Measurements from ENCODE around the gene HPD. TPM values are rescaled to one million over a fixed set of nuclear protein-coding genes. Genes with fewer than 3 reads are reported as not detected.
"Not testable (repeated sequence)": the region's sequence is repeated elsewhere in the genome, so short reads cannot be mapped to it uniquely, and the experiment has no call there.

The HPD gene
- 1.0 TPM for total RNA-seq

DNA sequence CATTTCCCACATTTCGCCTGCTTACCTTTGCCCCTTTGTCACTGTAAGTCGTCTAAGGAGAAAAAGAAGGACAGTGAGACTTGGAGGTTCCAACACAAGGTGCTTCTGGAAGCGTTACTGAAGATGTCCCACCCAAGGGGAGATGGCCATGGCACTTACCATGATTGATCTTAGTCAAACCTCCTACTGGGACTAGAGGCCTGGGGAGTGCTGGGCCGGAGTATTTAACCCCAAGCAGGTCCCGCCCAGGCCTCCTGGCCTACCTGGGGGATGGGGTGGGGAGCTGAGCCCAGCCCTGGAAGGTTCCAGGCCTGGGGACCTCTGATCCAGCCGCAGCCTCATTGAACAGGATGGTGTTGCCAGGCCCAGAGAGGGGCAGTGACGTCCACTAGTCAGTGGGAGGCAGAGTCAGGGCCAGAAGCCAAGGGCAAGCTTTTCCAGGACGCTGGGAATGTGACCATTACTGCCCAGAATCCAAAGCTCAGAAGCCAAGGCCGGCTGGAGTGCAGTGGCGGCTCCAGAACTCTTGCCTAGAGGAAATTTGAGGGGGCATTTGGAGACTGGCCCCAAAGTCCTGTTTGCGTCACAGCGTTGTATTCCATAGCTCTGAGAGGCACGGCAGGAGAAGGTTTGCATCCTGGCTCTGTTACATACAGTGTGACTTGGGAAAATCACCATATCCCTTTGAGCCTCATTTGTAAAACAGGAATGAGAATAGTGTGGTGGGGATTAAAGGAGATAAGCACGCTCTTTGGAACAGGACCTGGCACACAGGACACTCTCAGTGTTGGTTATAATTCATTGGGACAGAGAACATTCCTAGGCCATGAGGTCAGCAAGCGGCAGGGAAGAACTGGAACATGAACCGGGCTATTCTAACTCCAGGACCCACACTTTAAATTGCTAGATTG lies at the start of gene HPD:
Gene HPD (minus strand): TSS at position 198 of the 911 bp plus-strand sequence. CDS start 36 bp downstream, at position 162.
- DNase-seq: peak; percentile 50

DNA sequence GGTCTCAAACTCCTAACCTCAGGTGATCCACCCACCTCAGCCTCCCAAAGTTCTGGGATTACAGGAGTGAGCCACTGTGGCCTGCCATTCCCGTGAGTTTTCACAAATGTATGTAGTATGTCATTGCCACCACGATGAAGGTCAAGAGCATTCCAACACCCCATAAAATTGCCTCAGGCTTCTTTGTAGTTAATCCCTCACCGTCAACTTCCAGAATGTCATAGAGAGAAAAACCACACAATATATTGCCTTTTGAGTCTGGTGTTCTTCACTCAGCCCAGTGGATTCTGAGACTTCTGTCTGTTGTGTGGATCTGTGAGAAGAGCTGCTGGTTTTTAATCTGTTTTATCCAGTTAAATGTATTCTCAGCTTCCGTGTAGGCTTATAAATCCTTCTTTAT lies 47.1 kb upstream of the HPD start:
- no peak for DNase-seq

DNA sequence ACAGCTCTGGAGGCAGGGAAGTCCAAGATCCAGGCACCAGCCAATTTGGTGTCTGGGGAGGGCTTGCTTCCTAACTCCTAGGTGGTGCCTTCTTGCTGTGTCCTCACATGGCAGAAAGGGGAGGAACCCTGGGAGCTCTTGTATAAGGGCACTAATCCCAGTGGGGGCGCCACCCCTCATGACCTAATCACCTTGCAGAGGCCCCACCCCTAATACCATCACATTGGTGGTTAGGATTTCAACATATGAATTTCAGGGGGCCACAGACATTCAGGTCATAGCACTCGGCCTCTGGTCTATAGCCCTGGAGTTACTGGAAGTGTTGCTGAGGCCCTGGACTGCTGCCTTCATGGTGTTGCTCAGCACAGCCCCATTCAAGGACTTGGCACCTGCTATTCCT lies 44.5 kb upstream of the HPD start:
- no peak for DNase-seq

DNA sequence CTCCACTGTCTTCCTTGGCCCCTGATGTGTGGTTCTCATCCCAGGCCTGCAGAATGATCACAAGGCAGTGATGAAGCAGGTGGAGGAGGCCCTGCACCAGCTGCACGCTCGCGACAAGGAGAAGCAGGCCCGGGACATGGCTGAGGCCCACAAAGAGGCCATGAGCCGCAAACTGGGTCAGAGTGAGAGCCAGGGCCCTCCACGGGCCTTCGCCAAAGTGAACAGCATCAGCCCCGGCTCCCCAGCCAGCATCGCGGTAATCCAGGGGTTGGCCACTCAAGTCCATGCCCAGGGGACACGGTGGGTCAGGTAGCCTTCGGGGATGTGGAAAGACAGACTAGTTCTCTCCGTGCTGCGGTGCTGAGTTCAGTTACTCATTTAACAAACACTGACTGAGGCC lies 40.9 kb upstream of the HPD start:
- DNase-seq: no peak

DNA sequence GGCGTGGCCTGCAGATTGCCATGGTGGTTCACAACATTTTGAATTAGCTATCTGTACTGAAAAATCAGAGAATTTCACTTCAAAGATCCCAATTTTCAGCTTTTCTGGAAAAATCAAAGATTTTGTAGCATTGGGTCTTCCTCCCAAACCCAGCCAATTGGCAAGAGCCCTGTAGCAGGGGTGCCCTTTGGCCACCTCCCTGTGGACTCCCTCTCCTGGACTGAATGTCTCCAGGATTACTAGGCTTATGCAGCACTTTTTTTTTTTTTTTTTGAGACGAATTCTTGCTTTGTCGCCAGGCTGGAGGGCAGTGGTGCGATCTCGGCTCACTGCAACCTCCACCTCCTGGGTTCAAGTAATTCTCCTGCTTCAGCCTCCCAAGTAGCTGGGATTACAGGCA lies 39.6 kb upstream of the HPD start:
- no peak for DNase-seq

DNA sequence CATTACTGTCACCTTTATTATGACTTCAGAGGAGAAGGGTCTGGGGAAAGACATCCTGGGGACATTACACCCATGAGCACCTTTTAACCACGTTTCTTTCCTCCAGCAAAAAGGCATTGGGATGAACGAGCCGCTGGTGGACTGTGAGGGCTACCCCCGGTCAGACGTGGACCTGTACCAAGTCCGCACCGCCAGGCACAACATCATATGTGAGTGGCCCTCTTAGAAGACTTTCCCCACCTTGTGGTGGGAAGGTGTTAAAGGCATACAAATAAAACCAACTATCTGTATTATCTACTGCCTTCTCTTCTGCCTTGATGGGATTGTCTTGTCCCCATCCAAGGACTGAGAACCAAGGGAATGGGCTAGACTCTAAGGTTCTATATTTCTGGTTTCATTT lies 36.0 kb upstream of the HPD start:
- DNase-seq: peak; percentile 36

DNA sequence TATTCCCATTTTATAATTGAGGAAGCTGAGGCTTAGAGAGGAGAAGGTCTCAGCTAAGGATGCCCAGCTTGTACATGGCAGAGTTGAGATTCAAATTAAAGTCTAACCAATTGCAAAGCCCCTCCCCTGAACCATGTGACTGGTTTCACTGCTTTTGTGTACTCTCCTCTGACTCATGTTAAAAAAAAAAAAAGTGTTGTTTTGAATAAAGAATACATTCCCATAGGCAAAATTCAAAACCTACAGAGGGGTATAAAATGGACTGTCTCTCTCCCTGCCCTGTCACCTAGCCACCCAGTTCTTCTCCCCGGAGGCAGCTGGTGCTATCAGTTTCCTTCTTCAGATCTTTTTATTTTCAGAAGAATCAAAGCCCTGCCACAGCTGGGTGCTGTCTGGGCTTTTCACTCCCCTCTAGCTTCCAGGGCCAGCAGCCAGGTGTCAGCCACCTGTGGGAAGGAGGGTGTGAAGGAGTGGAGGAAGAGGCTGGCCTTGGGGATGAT lies 35.4 kb upstream of the HPD start:
- no peak for DNase-seq

DNA sequence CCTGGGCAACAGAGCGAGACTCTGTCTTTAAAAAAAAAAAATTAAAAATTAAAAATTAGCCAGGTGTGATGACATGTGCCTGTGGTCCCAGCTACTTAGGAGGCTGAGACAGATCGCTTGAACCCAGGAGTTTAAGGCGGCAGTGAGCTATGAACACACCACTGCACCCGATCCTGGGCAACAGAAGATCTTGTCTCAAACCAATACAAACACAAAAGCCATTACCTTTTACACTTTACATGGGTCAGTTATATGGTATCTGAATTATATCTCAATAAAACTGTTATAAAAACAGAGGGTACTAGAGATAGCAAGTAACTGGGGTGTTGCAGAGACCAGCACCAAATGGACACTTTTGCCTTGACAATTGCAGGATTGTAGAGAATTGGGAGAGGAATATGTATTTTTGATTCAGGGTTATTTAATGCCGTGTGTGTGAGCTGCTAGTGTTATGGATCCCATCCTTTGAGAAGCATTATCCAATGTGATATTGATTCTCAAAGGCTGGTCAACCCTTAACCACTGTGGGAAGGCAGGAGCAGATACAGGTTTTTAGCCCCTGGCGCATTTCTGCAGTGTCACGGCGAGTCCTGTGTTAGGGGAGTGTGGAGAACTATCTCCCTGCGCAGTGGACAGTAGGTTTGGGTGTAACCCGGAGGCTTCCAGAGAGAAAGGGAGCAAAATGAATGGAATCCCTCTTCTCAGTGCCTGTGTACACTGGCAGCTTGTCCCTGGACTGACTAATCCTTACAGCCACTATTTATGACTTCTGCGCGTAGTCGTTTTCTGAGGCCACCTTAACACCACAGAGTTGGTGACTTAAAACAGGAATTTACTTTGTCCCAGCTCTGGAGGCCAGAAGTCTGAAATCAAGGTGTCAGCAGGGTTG lies 34.3 kb upstream of the HPD start:
- no peak for DNase-seq

DNA sequence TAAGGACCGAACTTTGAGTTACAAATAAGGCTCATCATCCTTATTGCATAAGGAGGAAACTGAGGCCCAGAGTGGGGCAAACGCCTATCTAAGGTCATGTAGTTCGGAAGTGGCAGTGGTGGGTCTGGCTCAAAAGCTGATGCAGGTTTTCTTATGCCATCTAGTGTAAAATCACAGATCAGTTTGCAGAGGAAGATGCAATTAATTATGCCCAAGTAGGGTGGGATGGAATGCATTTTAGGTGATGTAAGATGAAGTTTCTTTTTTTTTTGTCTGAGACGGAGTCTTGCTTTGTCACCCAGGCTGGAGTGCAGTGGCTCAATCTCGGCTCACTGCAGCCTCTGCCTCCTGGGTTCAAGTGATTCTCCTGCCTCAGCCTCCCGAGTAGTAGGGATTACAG lies 31.0 kb upstream of the HPD start:
- DNase-seq: not testable (repeated sequence)

DNA sequence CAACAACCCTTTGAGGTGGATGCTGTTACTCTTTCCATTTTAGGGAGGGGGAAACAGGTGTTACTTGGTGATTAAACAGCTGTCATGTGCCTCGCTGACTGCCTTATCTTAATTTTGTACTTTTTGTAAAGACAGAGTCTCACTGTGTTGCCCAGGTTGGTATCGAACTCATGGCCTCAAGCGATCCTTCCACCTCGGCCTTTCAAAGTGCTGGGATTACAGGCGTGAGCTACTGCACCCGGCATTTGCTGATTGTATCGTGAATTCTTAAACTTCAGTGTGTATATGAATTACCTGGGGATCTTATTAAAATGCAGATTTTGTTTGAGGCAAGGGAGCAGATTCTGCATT lies 30.6 kb upstream of the HPD start:
- DNase-seq: no peak

DNA sequence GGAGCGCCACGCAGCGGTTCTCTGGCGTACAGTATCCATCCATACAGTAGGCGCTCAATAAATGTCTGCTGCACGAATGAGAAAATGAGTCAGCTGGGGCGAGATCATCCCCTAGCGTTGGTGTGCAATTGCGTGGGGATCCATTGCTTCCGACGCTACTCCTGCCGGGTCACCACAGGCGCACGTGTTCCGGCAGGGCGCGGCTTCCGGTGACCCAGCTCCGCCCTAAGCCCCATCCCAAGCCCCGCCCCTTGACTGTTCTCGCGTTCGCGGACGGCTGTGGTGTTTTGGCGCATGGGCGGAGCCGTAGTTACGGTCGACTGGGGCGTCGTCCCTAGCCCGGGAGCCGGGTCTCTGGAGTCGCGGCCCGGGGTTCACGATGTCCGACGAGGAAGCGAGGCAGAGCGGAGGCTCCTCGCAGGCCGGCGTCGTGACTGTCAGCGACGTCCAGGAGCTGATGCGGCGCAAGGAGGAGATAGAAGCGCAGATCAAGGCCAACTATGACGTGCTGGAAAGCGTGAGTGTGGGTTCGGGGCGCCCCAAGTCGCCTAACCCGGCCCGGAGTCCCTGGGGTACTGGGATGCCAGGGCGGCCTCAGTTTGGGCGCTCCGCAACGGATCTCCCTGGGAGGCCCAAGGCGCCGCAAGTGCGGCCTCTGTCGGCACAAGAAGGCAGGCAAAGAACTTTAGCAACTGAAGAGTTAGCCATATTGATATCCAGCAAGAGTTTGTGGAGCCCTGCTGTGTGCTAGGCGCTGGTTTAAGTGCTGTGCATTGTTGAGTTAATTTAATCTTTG lies 30.0 kb upstream of the HPD start, which contains the start of gene PSMD9:
Gene PSMD9 (plus strand): TSS at position 313 of the 796 bp plus-strand sequence. CDS start 67 bp downstream, at position 380.
- DNase-seq: peak; percentile 99

DNA sequence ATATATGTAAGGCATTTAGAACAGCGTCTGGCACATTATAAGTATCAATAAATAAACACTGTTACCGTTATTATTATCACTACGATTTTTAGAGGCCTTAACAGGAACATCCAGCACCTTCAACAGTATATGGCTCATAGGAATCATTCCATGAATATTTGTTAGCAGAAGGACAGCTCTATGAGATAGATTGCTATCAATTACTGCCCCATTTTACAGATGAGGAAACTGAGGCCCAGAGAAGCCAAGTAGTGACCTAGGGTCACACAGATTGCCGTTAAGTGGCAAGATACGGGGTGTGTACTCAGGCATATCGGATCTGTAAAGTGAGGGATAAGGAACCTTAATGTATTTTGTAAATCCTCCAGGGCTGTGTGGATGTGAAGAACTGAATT lies 29.4 kb upstream of the HPD start:
- no peak for DNase-seq

DNA sequence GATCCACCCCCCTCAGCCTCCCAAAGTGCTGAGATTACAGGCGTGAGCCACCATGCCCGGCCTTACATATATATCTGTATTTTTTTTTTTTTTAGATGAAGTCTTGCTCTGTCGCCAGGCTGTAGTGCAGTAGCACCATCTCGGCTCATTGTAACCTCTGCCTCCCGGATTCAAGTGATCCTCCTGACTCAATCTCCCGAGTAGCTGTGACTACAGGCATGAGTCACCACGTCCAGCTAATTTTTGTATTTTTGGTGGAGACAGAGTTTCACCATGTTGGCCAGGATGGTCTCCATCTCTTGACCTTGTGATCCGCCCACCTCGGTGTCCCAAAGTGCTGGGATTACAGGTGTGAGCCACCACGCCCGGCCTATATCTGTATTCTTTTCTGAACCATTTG lies 26.5 kb upstream of the HPD start:
- not testable (repeated sequence) for DNase-seq

DNA sequence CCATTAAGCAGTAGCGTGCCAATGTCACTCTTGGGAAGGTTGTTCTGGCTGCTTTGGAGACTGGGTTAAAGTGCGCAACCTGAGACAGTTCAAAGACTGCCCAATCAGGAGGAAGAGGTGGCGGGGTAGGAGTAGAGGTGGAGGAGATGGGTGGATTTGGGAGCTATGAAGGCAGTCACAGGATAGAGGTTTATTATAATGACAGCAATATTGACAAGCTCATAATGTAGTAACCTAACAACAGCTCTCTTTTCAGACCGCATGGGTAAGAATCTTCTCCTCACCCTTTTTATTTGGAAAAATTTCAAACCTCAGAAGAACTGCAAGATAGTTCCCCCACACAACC lies 24.6 kb upstream of the HPD start:
- DNase-seq: no peak

DNA sequence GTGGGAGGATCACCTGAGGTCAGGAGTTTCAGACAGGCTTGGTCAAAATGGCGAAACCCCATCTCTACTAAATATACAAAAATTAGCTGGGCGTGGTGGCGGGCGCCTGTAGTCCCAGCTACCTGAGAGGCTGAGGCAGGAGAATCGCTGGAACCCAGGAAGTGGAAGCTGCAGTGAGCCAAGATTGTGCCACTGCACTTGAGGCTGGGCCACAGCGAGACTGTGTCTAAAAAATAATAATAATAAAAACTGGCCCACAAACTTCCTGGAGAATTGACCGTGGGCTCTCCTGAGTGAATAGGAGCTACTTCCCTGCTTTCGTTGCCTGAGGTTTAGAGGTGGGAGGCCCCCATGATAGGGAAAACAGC lies 17.4 kb upstream of the HPD start:
- not testable (repeated sequence) for DNase-seq

DNA sequence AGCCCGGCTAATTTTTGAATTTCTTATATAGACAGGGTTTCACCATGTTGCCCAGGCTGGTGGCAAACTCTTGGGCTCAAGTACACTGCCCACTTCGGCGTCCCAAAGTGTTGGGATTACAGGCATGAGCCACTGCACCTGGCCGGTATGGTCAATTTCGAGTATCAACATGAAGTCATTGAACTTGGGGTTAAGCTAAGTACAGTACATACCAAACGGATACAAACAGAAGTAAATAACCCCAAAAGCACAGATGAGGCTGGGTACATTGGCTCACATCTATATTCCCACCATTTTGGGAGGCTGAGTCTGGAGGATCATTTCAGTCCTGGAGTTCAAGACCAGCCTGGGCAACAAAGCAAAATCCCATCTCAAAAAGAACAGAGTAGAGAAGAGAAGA lies 16.9 kb upstream of the HPD start:
- DNase-seq: no peak

DNA sequence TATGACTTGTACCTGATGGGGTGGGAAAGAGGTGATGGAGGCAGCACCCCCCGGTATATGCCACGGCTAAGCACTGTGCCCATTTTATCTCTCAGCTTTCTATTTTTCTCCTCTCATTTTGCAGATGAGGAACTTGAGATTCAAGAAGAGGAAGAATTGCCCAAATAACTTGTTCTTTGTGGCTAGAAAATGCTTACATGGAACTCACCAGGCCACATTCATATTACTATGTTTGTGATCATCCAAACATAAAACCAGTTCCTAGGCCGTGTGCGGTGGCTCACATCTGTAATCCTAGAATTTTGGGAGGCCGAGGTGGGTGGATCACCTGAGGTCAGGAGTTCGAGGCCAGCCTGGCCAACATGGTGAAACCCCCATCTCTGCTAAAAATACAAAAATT lies 15.4 kb upstream of the HPD start:
- no peak for DNase-seq

DNA sequence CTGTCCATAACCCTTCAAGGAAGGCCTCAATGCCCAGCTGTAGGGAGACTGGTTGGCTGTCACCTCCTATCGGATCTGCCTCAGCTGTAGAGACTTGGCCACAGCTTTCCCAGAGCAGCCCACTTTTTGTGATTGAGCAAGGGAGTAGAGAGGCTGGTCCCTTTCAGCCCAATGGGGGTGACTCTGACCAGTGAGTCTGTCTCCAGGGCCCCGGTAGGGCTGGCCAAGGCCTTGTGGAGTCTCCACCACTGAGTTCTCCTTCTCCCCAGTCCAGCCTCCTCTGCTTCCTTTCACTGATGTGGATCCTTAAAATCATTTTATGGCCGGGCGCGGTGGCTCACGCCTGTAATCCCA lies 14.5 kb upstream of the HPD start:
- DNase-seq: no peak

DNA sequence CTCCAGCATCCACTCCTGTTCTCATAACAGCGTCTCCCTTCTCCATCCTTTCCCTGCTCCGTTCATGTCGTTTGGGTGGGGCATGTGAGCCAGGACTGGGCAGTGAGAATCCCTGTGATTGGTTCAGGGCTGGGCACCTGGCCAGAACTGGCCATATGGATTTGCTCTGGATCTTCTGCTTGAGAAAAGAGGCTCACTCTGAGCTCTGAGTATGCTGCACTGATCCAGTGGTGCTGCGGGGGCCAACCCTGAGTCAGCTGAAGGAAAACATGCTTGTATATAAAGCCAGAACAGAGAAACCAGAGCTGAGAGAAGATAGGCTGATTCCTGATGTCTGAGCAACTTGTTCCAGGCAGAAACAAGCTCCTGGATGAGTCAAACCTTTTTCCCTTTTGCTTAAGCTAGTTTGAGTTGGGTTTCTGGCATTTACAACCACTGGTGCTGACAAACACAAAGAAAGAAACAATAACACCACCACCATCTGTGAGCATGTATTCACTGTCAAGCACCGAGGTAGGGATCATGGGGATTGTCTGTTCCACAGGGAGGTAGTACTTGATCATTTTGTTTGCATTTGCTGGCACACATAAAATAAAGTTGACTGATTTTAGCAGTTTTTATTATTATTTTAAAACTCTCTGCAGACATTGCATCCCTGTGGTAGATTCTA lies 14.0 kb upstream of the HPD start:
- DNase-seq: peak; percentile 88

DNA sequence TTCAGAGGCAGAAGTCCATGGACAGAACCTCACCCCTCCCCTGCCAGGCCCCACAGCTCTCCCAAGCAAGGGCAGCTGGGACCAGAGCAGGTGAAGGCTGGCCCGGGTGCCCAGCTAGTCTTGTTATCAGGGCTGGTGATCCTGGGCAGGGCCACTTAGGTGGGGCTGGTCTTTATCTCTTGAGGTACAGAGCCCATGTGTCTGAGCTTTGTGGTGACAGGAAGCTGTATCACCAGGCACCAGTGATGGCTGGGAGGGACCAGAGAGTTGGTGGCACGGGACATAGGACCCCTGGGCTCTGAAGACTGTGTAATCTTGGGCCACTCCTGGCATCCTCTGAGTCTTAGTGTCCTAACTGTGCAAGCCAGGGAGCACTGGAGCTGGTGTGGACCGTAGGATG lies 12.8 kb upstream of the HPD start:
- no peak for DNase-seq

DNA sequence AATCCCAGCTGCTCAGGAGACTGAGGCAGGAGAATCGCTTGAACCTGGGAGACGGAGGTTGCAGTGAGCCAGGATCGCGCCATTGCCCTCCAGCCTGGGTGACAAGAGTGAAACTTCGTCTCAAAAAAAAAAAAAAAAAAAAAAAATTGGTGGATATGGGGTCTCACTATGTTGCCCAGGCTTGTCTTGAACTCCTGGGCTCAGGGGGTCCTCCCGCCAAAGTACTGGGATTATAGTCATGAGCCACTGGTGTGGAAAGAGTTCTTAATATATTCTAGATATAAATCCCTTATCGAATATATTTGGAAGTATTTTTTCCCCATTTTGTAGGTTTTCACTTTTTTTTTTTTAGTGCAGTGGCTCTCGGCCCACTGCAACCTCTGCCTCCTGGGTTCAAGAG lies 10.6 kb upstream of the HPD start:
- DNase-seq: not testable (repeated sequence)

DNA sequence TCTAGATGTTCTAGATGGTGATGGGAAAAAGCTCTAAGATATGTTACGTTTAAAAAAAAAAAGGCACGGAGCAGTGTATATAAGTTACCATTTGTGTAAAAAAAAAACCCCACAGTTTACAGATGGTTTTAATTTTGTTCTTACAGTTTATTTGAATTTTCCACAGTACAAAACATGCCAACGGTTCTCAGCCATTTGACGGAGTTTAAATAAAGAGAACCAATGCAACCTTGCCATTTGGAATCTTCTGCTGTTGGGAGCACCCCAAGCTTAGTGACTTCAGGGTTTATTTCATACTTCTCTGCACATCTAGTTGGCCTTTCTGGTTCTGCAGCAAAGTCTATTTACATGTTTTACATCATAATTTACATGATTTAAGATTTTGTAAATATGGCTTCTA lies 7.7 kb upstream of the HPD start:
- peak; percentile 67 for DNase-seq

All from tongue (tissue), 2 donors.